GM19025 (cell line): ENCODE results near the gene ATF7.
"Not testable (repeated sequence)": the region's sequence is repeated elsewhere in the genome, so short reads cannot be mapped to it uniquely, and the experiment has no call there.

Experiments used
- ATAC-seq: cut with Tn5 transposase; IDR thresholded peaks from one replicate; pipeline ENCODE4 v1.9.1; 2021; ENCODE audit warnings: mild to moderate bottlenecking, low read depth, moderate library complexity; ENCODE audit not compliant: unreplicated experiment

The ATF7 gene

GRCh38 chr12:53489242-53489864 is 136.8 kb downstream of the ATF7 start:
- no peak for ATAC-seq

- ATAC-seq = no peak
Measured at GRCh38 chr12:53486736-53487487, 139.3 kb downstream of the ATF7 start.

GRCh38 chr12:53485955-53486735 is 140.0 kb downstream of the ATF7 start:
- no peak for ATAC-seq

- no peak for ATAC-seq
Measured at GRCh38 chr12:53484686-53485575, 141.3 kb downstream of the ATF7 start.

GRCh38 chr12:53483979-53484377 is 142.2 kb downstream of the ATF7 start:
- ATAC-seq = no peak

GRCh38 chr12:53483225-53483978 is 142.8 kb downstream of the ATF7 start:
- no peak for ATAC-seq

- ATAC-seq = no peak
Measured at GRCh38 chr12:53482626-53483168, 143.5 kb downstream of the ATF7 start.

GRCh38 chr12:53481939-53482586 is 144.1 kb downstream of the ATF7 start:
- no peak for ATAC-seq

GRCh38 chr12:53481458-53481857 is 144.7 kb downstream of the ATF7 start:
- ATAC-seq = not testable (repeated sequence)

- ATAC-seq = no peak
Measured at GRCh38 chr12:53480491-53481442, 145.4 kb downstream of the ATF7 start.

GRCh38 chr12:53479331-53479730 is 146.9 kb downstream of the ATF7 start:
- no peak for ATAC-seq

GRCh38 chr12:53478865-53479264 is 147.3 kb downstream of the ATF7 start:
- ATAC-seq = no peak

GRCh38 chr12:53476769-53477209 is 149.4 kb downstream of the ATF7 start:
- no peak for ATAC-seq

- no peak for ATAC-seq
Measured at GRCh38 chr12:53474819-53475218, 151.4 kb downstream of the ATF7 start.

GRCh38 chr12:53474077-53474476 is 152.1 kb downstream of the ATF7 start:
- ATAC-seq = no peak

GRCh38 chr12:53472056-53472582 is 154.1 kb downstream of the ATF7 start:
- no peak for ATAC-seq

GRCh38 chr12:53468282-53468681 is 157.9 kb downstream of the ATF7 start:
- no peak for ATAC-seq

GRCh38 chr12:53467880-53468279 is 158.3 kb downstream of the ATF7 start:
- ATAC-seq = no peak
